Measurements from ENCODE around the gene PAX7. TPM values are rescaled to one million over a fixed set of nuclear protein-coding genes. Genes with fewer than 3 reads are reported as not detected.

Gene PAX7
- total and polyA plus RNA-seq, 9 of the 15 experiments (the other 6 are each of a cell fraction or from before 2014, with no cell fraction given) = not detected

- Histone ChIP-seq H3K9me1 (ENCODE audit: control insufficient read depth, insufficient read depth, low read length) (no peaks in the 10 kb centered on the region), H3K4me3 (no peak overlapping the region), H3K27me3 (ENCODE audit: control insufficient read depth in 2 of 2, insufficient read depth in 2 of 2, low read length in 2 of 2) (peaks cover 51 to 63% of the 10 kb centered on the region in 2 experiments), H2AFZ (ENCODE audit: low read depth, low read length) (no peak overlapping the region), H3K36me3 (ENCODE audit: control insufficient read depth, insufficient read depth, low read length) (no peaks in the 10 kb centered on the region), H3K27ac (ENCODE audit: extremely low read depth, low read depth, low read length) (no peak overlapping the region), H3K9ac (ENCODE audit: insufficient read depth in 1 of 2, low read depth in 2 of 2, low read length in 2 of 2) (no peak overlapping the region), H3K4me1 (replicated peaks in 1 of 2; ENCODE audit: control insufficient read depth in 2 of 2, insufficient read depth in 2 of 2, low read length in 2 of 2) (no peaks in the 10 kb centered on the region; a peak in 1 of 5 replicates), H3K9me3 (replicated peaks; ENCODE audit: control insufficient read depth, insufficient read depth, low read depth, low read length) (no peaks in the 10 kb centered on the region), H3K4me2 (ENCODE audit: insufficient read depth, low read length) (no peak overlapping the region), H4K20me1 (replicated peaks; ENCODE audit: control insufficient read depth, insufficient read depth, low read length) (peaks cover 4% of the 10 kb centered on the region; the same call in 1 of the 2 replicates), H3K79me2 (ENCODE audit: control insufficient read depth, insufficient read depth, low read length) (no peaks in the 10 kb centered on the region)
- intact Hi-C loops (cut with micrococcal nuclease) (no loop called here), in situ Hi-C loops (cut with MboI) (no loop called here)
- DNase-seq (ENCODE audit: extremely low read depth in 1 of 4, low spot score in 3 of 4) (no peak), ATAC-seq (no peak), FAIRE-seq (no peak)
- WGBS (ENCODE audit: insufficient coverage, low coverage, missing lambda C conversion rate) = 1% methylated on average over 8 of the region's 8 CpGs
- POLR2A ChIA-PET = no interaction called here
- CTCF ChIA-PET (ENCODE audit: low intra/inter-chr PET ratio) = no interaction called here
- no TSS peak for BruUV-seq (replicated peaks)
- no peak for TF ChIP-seq NONO (IDR thresholded peaks at IDR 0.05; ENCODE audit: low read depth in 2 of 2, low read length in 1 of 2)
- TF ChIP-seq GATAD2A (IDR thresholded peaks at IDR 0.05) = no peak
- no peak for TF ChIP-seq ZNF384 (IDR thresholded peaks at IDR 0.05; ENCODE audit: low read depth, low read length)
- no peak for TF ChIP-seq SRSF7 (optimal IDR thresholded peaks at IDR 0.05; ENCODE audit: low read depth, low read length)
- TF ChIP-seq SRSF1 (IDR thresholded peaks at IDR 0.05; ENCODE audit: low read depth, low read length) = no peak
- no peak for TF ChIP-seq PTRF (tag; IDR thresholded peaks at IDR 0.05)
- TF ChIP-seq DEAF1 (CRISPR knock-in tag; IDR thresholded peaks at IDR 0.05) = no peak
- no peak for TF ChIP-seq SNIP1 (IDR thresholded peaks at IDR 0.05; ENCODE audit: low read depth)
These were observed 2.1 kb upstream of the PAX7 start for GRCh38 chr1:18628511-18628910.
